Measurements from ENCODE around the gene CD58.

- no peak for TF ChIP-seq POLR2A (IDR thresholded peaks at IDR 0.05)
- no peak for TF ChIP-seq CTCF (IDR thresholded peaks at IDR 0.05)
These were observed 88.9 kb downstream of the CD58 start for GRCh38 chr1:116481934-116482333.
